Urothelium cell line (cell line): Measurements from ENCODE around the gene DAPK2.
A peak's percentile ranks its signal among the peaks of the same experiment; 100 is the strongest.

ENCODE experiments used
- DNase-seq: peaks from one replicate; pipeline ENCODE4 v3.0.0; 2011; ENCODE audit warnings: low spot score, mixed read lengths
- FAIRE-seq: peaks from 2 replicates; lab custom pipeline; 2011; peaks lifted over from hg19 to GRCh38; lab: Jason Lieb, UNC

DAPK2 gene

GRCh38 chr15:63920504-63921175 lies 125.6 kb downstream of the DAPK2 start:
- FAIRE-seq (no peak), DNase-seq (no peak)

GRCh38 chr15:63918901-63919348 lies 127.4 kb downstream of the DAPK2 start:
- FAIRE-seq (no peak), DNase-seq (no peak)

- DNase-seq (no peak), FAIRE-seq (no peak)
Measured at GRCh38 chr15:63918317-63918672, 128.0 kb downstream of the DAPK2 start.

GRCh38 chr15:63917588-63918316 lies 128.5 kb downstream of the DAPK2 start:
- no peak for FAIRE-seq

GRCh38 chr15:63915873-63916771 lies 130.2 kb downstream of the DAPK2 start:
- FAIRE-seq (no peak), DNase-seq (peak; percentile 66)

More at GRCh38 chr15:63917588-63918316, 128.5 kb downstream of the DAPK2 start:
- DNase-seq, result no peak

DNA sequence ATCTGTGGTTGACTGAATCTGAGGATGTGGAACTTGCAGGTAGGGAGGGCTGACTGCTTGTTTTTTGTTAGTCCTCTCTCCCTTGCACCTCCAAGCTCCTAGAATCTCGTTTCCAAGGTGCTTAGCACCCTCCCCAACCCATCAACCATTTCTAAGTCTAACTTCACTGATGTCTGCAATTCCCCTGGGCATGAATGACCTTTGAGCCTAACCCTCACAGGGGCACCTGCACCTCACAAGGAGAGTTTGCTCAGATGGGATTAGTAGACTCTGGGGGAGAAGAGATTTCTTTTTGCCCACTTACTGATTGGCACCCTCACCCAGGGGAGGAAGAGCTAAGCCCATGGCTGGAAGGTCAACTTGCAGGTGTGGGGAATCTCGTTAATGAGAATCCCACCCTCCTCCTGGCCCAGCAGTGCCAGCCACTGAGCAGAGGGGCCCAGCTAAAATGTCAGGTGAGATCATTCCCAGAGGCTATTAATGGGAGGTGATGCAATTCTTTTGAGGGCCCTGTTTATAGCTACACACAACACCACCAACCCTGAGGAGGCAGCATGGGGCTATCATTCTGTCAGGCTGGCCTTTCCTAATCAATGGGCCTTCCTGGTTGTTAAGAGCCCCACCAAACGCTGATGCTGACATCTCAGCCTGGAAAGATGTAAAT lies 130.9 kb downstream of the DAPK2 start:
- no peak for DNase-seq
- FAIRE-seq, result no peak

DNA sequence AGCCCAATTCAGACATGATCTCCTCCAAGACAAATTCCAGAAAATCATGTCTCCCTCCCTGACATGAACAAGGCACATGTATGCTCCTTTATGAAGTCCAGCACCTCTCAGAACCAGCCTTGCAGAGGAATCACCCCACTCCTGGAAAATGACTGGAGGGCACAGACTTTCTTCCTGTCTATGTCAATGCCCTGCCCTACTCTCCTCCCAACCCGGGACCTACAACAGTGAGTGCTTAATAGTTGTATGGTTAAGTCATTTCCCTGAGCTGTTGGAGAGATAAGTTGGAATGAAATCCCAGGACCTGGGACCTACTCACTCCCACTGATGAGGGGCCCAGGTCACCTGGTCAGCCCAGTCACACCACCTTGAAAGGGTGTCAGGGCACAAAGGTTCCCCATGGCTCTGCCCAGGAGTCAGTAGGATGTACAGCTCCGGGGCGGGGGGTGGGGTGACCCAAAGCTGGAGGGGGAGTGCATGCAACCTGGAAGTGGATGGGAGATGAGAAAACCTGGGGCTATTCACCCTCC lies 132.4 kb downstream of the DAPK2 start:
- no peak for DNase-seq
- FAIRE-seq, result no peak

- FAIRE-seq, result no peak
- DNase-seq, result no peak
Measured at GRCh38 chr15:63913336-63913735, 132.9 kb downstream of the DAPK2 start.

DNA sequence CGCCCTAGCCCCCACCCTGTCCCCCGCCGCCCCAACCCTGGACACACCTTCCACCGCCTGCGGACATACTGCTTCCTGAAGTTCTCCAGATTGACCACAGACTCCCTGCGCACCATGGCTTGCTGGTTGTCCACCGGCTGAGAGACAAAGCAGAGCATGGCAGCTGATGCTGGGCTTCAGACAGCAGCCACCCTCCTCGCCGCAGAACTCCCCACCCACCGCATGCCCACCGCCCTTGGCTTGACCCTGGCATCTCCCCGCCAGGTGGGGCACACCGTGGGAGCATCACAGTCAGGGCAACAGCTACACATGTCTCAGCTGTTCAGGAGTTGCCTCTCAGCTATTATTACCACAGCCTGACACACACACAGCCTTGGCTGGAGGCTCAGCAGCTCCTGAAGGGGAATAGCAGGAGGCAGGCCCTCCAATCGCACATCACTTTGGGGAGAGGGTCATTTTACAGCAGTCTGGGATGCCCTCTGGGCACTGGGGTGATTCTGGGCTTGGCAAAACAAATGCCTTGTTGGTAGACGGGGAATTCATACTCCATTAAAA lies 134.1 kb downstream of the DAPK2 start:
- DNase-seq (no peak), FAIRE-seq (no peak)

DNA sequence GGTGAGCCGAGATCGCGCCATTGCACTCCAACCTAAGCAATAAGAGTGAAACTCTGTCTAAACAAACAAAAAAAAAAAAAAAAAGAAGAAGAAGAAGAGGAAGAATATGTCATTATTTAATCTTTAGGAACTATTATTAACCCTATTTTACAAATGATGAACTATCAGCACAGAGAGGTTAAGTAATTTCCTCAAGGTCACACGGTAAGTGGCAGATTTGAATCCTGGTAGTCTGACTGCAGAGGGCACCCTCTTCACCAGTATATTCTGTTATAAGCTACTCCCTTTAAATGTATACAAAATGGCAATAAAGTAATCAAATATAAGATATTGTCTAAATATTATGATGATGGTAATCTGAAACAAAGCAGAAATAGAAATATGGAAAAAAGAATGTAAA lies 135.1 kb downstream of the DAPK2 start:
- FAIRE-seq (no peak), DNase-seq (no peak)

DNA sequence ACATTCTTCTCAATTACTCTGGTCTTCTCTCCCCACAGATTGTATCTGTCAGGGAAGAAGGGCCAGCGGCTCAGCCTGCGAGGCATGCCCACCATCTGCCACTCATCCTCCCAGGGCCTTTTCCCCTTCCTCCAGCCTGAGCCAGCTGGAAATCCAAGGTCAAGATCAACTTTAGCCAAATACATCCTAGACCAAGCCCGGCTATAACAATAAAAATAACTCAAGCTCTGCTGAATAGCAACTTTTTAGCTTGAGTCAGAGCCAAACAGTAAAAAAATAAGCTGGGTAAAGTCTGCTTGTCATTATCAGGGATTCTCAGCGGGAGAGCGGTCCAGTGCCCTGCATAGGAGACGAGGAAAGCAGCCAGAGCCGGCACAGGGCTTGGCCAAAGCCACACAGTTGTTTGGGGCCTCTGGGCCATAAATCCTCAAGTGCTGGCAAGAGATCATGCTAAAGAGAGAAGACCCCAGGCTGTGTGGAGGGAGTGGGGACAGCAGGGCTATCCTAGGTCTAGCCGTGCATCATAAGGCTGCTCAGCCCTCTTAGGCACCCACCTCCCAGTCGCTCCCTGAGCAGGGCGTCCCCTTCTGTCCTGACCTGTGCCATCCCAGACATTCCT lies 136.4 kb downstream of the DAPK2 start:
- FAIRE-seq (no peak), DNase-seq (no peak)

GRCh38 chr15:63908991-63909390 lies 137.3 kb downstream of the DAPK2 start:
- no peak for FAIRE-seq
- no peak for DNase-seq

DNA sequence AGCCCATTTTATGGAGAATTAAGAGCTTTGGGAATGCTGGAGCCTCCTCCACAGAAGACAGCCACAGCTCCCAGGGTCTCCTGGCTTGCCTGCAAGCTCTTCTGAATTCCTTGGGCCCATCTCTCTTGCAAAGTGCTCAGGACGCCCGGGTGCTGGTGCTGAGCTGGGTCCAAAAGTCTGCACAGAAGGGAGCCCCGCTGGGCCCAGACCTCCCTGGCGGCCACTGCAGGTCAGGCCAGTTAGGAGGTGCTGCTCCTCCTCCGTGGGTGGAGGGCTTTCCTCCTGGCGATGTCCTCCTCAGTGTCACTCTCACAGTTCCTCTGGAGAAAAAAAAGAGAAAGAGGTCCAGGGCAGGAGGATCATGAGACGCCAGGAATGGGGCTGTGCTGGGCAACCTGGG lies 138.0 kb downstream of the DAPK2 start:
- no peak for DNase-seq
- FAIRE-seq, result no peak

GRCh38 chr15:63907521-63907920 lies 138.8 kb downstream of the DAPK2 start:
- FAIRE-seq (no peak), DNase-seq (no peak)

DNA sequence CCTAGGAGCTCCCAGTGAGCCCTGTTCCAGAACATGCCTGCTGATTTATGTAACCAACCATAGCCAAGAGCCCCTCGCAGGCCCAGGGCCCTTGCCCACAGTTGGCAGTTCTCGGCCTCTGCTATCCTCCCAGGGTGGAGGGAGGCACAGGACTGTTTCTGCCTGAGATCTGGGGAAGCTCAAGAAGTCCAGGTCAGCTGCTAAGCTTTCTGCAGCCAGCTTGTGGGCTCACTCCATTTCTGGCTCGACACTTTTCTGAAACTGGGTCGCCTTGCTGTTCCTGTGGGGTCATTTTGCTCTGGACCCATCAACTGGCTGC lies 140.1 kb downstream of the DAPK2 start:
- FAIRE-seq, result no peak
- DNase-seq, result no peak

GRCh38 chr15:63905558-63906265 lies 140.6 kb downstream of the DAPK2 start:
- DNase-seq (no peak), FAIRE-seq (no peak)

- no peak for DNase-seq
- FAIRE-seq, result no peak
Measured at GRCh38 chr15:63905131-63905530, 141.2 kb downstream of the DAPK2 start.

DNA sequence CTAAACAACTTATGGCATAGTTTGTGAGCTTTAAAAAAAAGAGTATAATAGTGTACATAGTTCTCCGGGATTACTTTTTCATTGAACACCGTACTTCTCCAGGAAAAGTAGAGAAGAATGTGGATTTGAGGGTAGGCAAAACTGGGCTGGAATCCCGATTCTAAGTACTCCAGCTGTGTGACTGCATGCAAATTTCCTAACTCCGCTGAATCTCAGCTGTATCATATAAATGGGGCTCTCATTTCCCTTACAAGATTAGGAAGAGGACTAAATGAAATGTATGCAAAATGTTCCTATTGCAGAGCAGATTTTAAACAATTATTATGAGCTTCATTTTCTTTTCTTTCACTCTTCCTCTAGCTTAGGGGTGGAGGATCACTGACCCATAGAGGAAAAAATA lies 142.2 kb downstream of the DAPK2 start:
- no peak for FAIRE-seq

DNA sequence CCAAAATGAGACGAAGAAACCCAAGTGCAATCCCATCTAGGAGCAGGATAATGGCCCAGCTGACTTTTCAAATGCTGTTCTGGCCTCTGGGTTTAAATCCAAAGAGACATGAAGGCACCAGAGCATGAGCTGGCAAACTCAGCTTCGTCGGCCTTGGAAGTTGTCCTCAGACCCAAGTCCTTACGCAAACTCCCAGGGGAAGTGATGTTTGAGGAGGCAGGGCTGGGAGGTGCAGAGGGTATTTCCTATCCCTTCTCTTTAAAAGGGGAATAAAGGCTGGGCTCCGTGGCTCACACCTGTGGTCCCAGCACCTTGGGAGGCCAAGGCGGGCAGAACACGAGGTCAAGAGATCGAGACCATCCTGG lies 143.6 kb downstream of the DAPK2 start:
- FAIRE-seq, result no peak

More for the DNA sequence above, 142.2 kb downstream of the DAPK2 start:
- DNase-seq, result no peak

More for the DNA sequence above, 143.6 kb downstream of the DAPK2 start:
- no peak for DNase-seq
